GM21447 (cell line): Measurements from ENCODE around the gene ZBTB20.
A peak's percentile ranks its signal among the peaks of the same experiment; 100 is the strongest.

Source experiments
- ATAC-seq: cut with Tn5 transposase; IDR thresholded peaks from one replicate; pipeline ENCODE4 v1.9.1; 2021; ENCODE audit not compliant: unreplicated experiment

ZBTB20 gene

DNA sequence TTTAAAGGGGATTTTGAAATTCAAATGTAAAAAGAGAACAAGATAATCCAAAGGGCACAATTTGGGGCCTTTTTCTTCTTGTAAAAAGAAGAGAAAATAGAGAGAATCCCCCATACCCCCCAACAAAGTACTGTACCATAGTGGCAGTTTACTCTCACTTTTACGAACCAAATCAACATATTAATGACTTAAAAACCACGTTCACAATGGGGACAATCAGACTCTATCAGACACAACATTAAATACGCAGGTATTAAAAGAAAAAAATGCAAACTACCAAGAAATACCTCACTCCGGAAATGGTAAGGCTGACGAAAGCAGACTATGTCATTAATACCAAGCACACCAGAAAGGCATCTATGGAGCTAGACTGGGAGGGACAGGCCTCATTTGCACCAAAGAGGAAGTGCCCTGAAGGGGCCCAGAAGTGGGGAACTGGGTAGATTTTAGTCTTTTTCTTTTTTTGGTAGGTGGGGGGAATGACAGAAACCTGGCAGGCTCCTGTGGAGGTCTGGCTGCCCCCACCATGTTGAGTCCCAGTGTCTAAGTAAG is 719.0 kb downstream of the ZBTB20 start:
- peak; percentile 95 for ATAC-seq

GRCh38 chr3:114427285-114428043 is 719.6 kb downstream of the ZBTB20 start:
- ATAC-seq, result peak; percentile 15

- no peak for ATAC-seq
These were observed 722.8 kb downstream of the ZBTB20 start for GRCh38 chr3:114424337-114424736.

DNA sequence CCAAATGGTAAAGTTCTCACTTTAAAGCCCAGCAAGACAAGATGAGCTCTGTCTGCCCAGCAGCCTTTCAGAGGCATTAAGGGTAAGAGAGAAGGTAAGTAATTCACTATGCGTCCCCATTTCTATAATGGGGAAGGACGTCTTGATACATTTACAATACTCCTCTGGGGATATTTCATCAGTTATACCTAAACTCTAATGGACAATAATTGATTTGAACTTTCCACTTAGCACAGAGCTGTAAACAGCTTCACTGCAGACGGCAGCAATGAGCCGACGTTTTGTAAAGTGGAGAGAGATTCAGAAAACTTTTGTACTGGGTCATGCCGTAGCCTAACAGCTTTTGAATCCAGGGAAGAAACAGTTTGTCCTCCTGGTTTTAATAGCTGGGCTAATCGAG is 725.9 kb downstream of the ZBTB20 start:
- no peak for ATAC-seq

DNA sequence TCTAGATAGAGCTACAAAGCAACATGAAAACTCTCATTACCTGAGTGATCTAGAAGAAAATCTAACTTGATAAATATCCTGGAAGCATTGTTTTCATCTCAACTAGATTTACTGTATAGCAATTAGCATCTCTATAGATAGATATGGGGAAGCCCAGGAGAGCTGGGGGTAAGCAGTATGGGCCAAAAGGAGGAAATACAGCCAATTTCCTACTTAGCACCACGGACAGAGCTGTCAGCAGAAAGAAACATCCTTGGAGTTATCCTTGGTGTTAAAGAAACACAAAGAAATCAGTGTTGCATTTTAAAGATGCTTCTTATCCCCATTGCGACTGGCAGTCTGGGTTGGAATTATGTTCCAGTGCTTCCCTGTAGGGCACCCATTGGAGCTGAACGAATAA is 727.0 kb downstream of the ZBTB20 start:
- no peak for ATAC-seq

DNA sequence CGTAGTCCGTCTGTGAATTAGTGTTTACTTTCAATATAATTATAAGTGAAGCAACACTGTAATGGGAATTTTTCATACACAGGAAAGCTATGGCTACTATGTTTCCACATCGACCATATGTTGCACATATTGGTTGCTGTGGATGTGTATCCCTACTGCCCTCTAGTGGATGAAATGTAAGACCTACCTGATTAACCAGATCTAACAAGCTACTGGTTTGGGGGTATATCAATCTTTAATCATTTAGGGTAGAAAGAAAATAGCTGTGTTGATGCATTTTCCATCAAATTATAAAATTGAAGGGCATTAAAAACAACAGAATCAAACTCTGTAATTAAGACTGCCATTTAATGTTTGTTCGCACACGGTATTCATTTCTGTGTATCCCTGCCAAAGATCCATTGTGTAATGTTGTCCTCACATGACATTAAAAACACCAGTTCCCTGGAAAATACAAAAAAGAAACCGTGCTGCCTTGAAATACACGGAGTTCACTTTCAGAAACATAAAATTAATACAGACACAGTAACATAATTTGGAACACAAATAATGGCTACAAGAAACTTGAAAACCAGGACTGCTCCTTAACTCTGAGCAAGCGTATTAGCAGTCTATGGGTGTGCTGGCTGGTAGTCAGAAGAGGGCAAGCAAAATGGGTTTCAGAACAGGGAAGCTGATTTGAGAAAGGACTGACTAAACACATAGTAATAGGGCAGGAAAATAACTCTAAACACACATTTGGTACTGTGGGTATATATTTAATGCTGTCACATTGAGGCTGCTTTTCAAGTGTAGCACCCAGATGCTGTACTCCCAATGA is 728.2 kb downstream of the ZBTB20 start:
- ATAC-seq, result peak; percentile 76

DNA sequence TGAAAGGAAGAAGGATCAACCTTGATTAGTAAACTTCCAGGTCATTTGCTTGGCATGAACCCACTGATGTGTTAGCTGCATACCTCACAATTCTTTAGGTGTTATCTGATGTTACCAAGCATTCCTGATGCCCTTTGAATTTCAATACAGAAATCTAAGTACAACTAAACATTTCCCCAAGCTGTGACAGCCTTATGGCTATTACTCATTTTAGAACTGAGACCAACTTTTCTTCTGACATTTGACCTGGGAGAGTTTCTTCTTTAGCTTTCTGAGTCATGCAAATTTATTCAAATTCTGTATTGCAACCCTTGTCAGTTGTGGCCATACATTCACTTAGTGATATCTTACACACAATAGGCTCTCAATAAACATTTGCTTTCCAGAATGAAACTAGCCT is 729.0 kb downstream of the ZBTB20 start:
- ATAC-seq, result peak; percentile 78

- no peak for ATAC-seq
These were observed 729.4 kb downstream of the ZBTB20 start for GRCh38 chr3:114417675-114418074.

- no peak for ATAC-seq
These were observed 729.8 kb downstream of the ZBTB20 start for GRCh38 chr3:114417265-114417664.

DNA sequence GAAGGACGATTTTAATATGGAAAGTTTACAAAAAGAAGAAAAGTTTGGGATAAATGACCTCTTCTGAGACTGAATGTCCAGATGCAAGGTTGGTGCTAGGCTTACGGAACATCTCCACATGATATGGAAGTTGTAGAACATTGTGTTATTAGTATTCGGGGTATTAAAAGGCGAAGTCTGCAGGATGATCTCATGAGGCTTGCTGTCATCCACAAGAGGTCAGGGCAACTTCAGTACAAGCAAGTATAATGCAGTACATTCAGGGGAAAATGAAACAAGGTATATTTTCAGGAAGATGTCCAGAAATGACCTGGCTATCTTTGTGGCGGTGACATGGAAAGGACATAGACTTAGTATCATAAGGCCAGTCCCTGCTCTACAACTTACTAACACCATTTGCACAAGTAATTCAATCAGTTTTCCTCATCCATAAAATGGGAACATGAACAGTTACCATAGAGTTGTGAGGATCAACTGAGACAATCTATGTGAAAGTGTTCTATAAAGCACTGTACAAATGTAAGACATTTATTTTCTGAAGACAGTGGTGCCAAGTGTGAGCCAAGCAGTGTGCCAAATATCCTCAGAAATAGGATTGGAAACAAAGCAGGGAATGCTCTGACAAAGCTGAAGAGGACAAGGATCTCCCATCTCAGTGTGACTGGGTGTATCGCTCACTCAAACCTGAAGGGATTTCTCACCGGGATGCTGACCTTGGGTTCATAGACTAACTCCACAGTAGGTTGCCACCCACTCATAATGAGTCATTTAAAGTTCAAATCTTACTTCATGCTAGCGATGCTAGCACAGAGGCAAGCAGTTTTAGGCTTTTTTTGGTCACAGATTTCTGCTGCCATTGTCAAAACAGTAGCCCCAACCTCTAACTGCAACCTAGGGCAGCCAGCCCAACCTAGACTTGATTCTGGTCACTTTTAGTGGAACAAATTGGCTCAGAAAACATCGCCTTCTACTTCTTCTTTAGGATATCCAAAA is 735.0 kb downstream of the ZBTB20 start:
- peak; percentile 66 for ATAC-seq

DNA sequence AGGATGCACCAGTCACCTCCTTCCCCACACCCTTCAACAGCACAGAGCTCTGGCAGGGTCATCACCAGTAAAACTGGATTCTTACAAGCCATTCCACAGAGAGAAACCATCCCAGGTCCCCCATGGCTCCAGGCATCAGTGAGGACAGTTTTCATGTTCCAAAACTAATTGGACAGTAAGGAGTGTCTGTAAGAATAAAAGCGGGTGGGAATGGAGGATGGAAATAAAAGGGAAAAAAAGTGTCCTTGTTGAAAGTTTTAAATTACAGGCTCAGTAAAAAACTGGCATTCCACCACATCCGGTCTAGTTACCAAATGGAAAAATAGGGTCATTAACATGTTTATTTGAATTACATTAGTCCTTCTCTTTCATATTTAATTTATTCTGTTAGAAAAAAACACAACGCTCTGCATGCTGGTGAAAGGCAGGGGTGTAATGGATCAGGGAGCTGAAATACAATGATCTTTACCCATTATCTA is 735.9 kb downstream of the ZBTB20 start:
- no peak for ATAC-seq

- ATAC-seq, result no peak
These were observed 738.1 kb downstream of the ZBTB20 start for GRCh38 chr3:114408736-114409670.

GRCh38 chr3:114406922-114407321 is 740.2 kb downstream of the ZBTB20 start:
- ATAC-seq, result no peak

DNA sequence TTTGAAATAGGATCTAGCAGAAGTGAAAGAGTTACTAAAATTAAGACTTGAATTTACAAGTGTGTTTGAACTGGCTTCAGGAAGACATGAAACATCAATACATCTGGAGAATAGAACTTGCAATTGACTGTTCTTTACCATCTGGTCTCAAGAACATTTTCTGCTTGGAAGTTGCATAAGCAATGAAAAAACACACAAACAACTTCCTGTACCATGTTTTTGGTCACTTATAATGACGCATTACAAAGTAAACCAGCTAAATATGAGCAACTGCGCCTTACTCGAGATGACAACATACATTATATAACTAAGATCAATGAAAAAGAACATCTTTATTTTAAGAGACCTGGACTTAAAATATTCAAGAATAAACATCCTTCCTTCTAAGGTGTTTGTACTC is 740.8 kb downstream of the ZBTB20 start:
- ATAC-seq, result no peak

DNA sequence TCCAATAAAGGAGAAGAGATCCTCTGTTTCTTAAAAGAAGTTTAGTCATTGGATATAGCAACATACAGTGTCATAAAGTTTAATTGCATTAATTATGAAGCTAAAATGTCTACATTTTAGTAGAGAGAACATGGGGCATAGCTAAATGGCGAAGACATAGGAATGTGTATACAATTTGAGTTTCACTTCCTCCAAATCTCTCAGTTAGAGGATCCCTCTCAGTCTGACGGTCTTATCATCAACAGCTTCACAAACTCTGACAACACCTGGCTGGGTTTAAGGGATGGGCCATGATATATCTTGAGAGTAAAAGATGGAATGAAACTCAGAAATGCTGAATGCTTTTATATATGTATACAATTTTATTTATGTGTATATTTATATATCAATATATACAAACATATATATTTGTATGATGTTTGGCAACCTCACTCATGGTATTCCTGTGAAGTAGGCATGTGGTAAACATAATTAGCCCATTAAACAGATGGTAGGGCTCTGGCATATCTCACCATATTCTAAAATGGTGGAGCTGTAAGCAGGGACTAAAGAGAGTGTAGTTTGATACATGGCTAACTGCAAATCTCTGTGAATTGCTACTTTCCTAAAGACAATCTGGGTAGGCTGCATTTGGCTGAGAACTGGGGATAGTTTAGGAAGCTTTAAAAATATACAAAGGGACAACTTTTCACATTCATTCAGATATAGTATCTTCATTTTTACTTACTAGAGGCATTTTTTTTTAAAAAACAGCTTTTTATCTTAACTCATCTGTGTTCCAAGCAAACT is 741.7 kb downstream of the ZBTB20 start:
- peak; percentile 84 for ATAC-seq

GRCh38 chr3:114404590-114404989 is 742.5 kb downstream of the ZBTB20 start:
- no peak for ATAC-seq

DNA sequence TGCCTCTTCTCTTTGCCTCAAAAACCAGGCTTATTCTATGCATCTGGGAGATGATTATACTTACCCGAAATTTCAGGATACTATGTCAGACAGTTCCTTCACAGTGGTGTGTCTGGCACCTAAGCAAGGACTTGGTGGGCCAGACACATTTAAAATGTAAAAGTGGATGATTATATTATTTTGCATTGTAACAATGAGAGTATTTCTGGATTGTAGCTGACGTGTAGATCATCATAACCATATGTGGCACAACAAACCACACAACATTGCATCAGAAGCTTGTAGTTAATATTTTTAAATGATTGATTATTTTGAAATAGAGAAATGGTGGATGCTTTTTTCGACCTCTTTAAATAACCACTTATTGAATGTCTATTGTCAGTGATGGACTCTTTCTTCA is 744.2 kb downstream of the ZBTB20 start:
- no peak for ATAC-seq

DNA sequence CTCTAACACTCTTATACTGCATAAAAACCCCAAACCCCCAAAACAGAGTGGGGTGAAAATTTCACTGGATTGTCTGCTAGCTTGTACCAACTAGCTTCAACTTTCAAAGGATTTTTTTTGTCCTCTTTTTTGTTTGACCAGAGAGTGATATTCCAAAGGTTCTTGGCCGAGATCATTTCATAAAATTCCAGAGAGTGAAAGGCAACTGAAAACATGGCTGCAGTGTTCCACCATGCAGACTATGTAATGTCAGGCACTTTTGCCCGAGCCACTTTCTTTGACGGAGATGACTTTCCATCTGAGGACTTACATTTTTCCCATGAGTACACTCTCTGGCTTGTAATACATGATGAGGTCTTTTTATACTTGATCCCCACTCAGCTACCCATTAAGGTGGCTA is 745.7 kb downstream of the ZBTB20 start:
- ATAC-seq, result no peak

GRCh38 chr3:114400371-114400770 is 746.7 kb downstream of the ZBTB20 start:
- ATAC-seq, result no peak
